Activated naive CD4-positive, alpha-beta T cell treated with anti-CD3 and anti-CD28 coated beads, Interleukin-2, amount 10 ng/mL, durations not matched to agents 7 days and 5 days (primary cell): ENCODE results near the gene PARD3.
"Not testable (repeated sequence)": the region's sequence is repeated elsewhere in the genome, so short reads cannot be mapped to it uniquely, and the experiment has no call there.

Source experiments
- CTCF ChIA-PET: fragments of 350-600 bp; sonication (Branson Sonifier 250); formaldehyde crosslinking; loops from one replicate; lab custom pipeline; 2021; ENCODE audit warnings: antibody characterized with exemption; lab: Charles Lee
- DNase-seq: peaks from one replicate; pipeline ENCODE4 v3.0.0-alpha.2; 2020
- H3K27ac Mint-ChIP-seq: one replicate; pipeline ENCODE4 v1.8.0; 2021; ENCODE audit warnings: mild to moderate bottlenecking, moderate library complexity, mixed read lengths
- H3K27me3 Mint-ChIP-seq: one replicate; pipeline ENCODE4 v1.8.0; 2021; ENCODE audit warnings: mild to moderate bottlenecking, mixed read lengths
- H3K36me3 Mint-ChIP-seq: one replicate; pipeline ENCODE4 v1.8.0; 2021; ENCODE audit warnings: mixed read lengths
- H3K4me1 Mint-ChIP-seq: one replicate; pipeline ENCODE4 v1.8.0; 2021; ENCODE audit warnings: mixed read lengths
- H3K4me3 Mint-ChIP-seq: one replicate; pipeline ENCODE4 v1.8.0; 2021; ENCODE audit warnings: mild to moderate bottlenecking, moderate library complexity, mixed read lengths
- H3K9me3 Mint-ChIP-seq: one replicate; pipeline ENCODE4 v1.8.0; 2021; ENCODE audit warnings: mixed read lengths

PARD3 gene

DNA sequence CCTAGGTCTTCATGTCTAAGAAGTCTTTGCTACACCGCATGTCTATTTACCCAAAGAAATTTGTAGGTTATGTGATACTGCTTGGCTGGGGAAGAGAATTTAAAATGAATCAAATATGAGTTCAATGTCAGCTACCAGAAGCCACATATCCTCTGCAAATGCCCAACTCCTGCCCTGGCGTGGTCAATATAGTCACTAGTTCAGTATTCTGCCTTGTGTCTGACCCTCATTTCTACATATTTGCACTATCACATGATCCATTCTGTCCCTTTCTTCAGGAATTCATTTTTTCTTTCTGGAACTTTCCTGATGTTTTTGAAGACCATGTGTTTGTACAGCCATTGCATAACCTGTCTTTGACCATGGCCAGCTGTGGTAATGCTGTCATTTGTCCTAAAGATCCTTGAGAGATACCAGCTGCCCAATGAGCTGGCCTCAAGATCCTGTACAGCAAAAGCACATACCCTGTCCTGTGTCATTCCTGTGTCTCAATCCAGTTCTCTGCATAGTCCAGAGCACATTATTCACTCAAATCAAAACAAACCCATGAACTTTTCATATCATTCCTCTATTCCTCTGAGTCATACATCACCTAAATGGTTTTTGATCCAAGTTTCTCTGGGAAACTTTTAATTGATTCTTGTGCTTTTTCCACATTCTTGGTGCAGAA lies 524.5 kb downstream of the PARD3 start:
- Mint-ChIP-seq H3K9me3 (no peaks in the 10 kb centered on the region), H3K4me1 (peaks cover 8% of the 10 kb centered on the region), H3K4me3 (no peak overlapping the region), H3K27me3 (no peaks in the 10 kb centered on the region), H3K36me3 (no peaks in the 10 kb centered on the region), H3K27ac (no peak overlapping the region)
- DNase-seq, result no peak
- CTCF ChIA-PET, result no interaction called here

DNA sequence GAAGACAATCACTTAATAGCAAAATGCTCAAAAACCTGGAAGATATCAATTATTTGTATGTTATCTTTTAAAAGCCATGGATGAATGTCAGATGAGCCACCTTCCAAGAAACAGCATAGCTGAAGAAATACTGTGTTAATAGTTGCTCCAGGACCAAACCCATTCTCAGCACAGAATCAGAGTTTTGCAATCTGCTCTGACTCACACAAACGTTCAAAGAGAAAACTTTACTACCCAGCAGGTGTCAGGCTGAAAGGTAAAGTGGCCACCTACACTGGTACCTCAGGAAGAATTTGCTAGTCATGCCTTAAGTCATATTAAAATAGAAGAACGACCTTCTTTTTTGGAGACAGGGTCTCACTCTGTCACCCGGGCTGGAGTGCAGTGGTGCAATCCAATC lies 526.5 kb downstream of the PARD3 start:
- CTCF ChIA-PET, result no interaction called here
- H3K9me3 Mint-ChIP-seq, result no peaks in the 10 kb centered on the region

GRCh38 chr10:34286136-34286739 lies 528.9 kb downstream of the PARD3 start:
- H3K36me3 Mint-ChIP-seq, result no peaks in the 10 kb centered on the region
- CTCF ChIA-PET, result no interaction called here
- peaks cover 3% of the 10 kb centered on the region for H3K27me3 Mint-ChIP-seq
- no peaks in the 10 kb centered on the region for H3K4me1 Mint-ChIP-seq
- DNase-seq, result no peak
- H3K4me3 Mint-ChIP-seq, result no peak overlapping the region
- no peak overlapping the region for H3K27ac Mint-ChIP-seq
- no peaks in the 10 kb centered on the region for H3K9me3 Mint-ChIP-seq

More for the DNA sequence above, 526.5 kb downstream of the PARD3 start:
- H3K4me1 Mint-ChIP-seq, result peaks cover 3% of the 10 kb centered on the region
- DNase-seq, result no peak
- H3K4me3 Mint-ChIP-seq, result no peak overlapping the region
- H3K27me3 Mint-ChIP-seq, result peaks cover 3% of the 10 kb centered on the region
- H3K27ac Mint-ChIP-seq, result no peak overlapping the region
- H3K36me3 Mint-ChIP-seq, result no peaks in the 10 kb centered on the region

DNA sequence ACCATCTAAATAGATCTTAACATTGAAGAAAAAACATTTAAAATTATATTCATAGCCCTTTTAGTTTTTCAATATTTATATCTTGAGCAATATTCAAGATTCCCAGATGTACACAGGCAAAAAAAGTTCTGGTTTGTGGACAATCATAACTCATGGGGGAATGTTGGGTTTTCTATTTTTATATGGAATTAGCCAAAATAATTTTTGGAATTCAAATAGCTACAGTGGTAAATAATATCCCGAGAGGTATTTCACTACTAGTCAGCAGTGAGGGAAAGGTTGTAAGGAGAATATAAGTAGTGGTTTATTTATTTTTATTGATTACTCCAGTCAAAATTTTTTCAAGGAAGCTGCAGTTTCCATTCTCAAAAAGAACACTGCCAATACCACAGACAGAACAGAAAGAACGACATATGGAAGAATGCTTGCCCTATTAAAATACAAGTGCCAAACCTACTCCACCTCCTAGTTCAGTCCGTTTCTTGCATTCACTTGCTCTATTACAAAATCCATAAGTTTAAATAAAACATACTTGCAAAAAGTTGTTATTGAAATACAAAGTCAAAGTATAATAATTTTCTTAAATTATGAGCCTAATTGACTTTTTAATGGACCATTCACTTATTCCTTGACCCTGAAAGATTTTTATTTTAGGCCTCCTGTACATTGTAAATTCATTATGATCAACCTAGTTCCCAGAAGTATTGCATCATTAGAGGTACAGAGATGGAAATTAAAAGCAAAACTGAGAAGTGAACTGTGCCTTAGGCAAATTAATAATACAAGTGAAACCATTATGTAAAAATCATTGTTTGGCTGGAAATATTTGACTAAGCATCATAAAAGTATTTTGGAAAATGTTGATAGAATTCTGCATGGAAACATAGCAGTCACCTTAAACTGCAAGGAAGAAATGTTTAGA lies 533.2 kb downstream of the PARD3 start:
- no peak for DNase-seq
- Mint-ChIP-seq H3K9me3 (no peaks in the 10 kb centered on the region), H3K4me3 (no peak overlapping the region), H3K27me3 (peaks cover 3% of the 10 kb centered on the region), H3K36me3 (no peaks in the 10 kb centered on the region), H3K4me1 (peaks cover 5% of the 10 kb centered on the region), H3K27ac (no peak overlapping the region)
- CTCF ChIA-PET, result no interaction called here

- Mint-ChIP-seq H3K36me3 (no peaks in the 10 kb centered on the region), H3K9me3 (no peaks in the 10 kb centered on the region), H3K27ac (no peak overlapping the region), H3K4me3 (no peak overlapping the region), H3K27me3 (peaks cover 3% of the 10 kb centered on the region), H3K4me1 (peaks cover 5% of the 10 kb centered on the region)
- CTCF ChIA-PET, result no interaction called here
- DNase-seq, result no peak
These were observed 534.3 kb downstream of the PARD3 start for GRCh38 chr10:34280599-34281374.

DNA sequence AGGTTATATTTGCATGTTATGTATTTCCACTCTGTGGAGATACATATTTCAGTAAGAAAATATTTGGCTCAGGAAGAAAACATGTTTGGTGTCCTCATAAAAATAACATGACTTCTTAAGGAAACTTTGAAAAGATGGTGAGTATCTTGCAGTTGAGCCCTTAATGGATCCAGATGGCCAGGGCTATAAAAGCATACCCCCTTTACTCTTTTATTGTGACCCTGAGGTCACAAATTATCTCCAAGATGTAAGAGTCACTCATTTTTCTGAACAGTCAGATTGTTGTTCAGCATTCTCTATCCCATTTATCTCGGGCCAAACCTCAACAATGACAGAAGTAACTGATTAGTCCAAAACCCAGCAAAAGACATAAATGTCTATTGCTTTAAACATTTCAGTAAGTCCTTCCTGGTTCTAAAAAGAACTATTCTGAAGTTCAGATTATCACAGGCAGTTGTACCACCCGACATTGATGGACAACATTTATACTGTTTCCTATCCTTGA lies 539.4 kb downstream of the PARD3 start:
- H3K27me3 Mint-ChIP-seq, result no peaks in the 10 kb centered on the region
- H3K4me1 Mint-ChIP-seq, result peaks cover 2% of the 10 kb centered on the region
- no peak overlapping the region for H3K27ac Mint-ChIP-seq
- CTCF ChIA-PET, result no interaction called here
- H3K4me3 Mint-ChIP-seq, result no peak overlapping the region
- no peaks in the 10 kb centered on the region for H3K9me3 Mint-ChIP-seq
- no peak for DNase-seq
- no peaks in the 10 kb centered on the region for H3K36me3 Mint-ChIP-seq

GRCh38 chr10:34274906-34275305 lies 540.2 kb downstream of the PARD3 start:
- CTCF ChIA-PET, result no interaction called here
- Mint-ChIP-seq H3K27ac (no peak overlapping the region), H3K4me1 (no peaks in the 10 kb centered on the region), H3K36me3 (no peaks in the 10 kb centered on the region), H3K9me3 (no peaks in the 10 kb centered on the region), H3K4me3 (no peak overlapping the region), H3K27me3 (no peaks in the 10 kb centered on the region)
- no peak for DNase-seq

DNA sequence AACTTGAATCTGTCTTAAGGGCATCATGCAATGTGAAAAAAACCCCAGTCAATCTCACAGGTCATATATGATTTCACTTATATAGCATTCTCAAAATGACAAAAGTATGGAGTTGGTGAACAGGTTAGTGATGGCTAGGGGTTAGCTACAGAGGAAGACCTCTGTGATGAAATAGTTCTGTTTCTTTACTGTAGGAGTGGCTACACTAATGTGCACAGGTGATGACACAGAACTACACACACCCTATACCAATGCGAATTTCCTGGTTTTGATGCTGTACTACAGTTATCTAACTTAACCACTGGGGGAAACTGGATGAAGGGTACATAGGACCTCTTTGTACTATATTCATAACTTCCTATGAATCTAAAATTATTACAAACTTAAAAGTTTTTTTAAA lies 541.8 kb downstream of the PARD3 start:
- Mint-ChIP-seq H3K4me3 (no peak overlapping the region), H3K27me3 (no peaks in the 10 kb centered on the region), H3K9me3 (no peaks in the 10 kb centered on the region), H3K36me3 (no peaks in the 10 kb centered on the region), H3K27ac (no peak overlapping the region), H3K4me1 (no peaks in the 10 kb centered on the region)
- no peak for DNase-seq
- CTCF ChIA-PET, result no interaction called here

DNA sequence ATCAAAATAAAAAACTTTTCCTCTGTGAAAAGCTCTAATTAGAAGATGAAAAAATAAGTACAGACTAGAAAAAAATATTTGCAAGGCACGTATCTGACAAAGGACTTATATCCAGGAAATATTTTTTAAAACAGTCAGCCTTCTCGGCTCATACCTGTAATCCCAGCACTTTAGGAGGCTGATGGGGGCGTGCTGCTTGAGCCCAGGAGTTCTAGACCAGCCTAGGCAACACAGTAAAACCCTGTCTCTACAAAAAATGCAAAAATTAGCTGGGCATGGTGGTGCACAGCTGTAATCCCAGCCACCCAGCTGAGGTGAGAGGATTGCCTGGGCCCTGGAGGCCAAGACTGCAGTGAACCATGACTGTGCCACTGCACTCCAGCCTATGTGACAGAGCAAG lies 542.8 kb downstream of the PARD3 start:
- H3K4me3 Mint-ChIP-seq, result no peak overlapping the region
- no peaks in the 10 kb centered on the region for H3K36me3 Mint-ChIP-seq
- no peaks in the 10 kb centered on the region for H3K9me3 Mint-ChIP-seq
- H3K27me3 Mint-ChIP-seq, result no peaks in the 10 kb centered on the region
- no peaks in the 10 kb centered on the region for H3K4me1 Mint-ChIP-seq
- no peak for DNase-seq
- CTCF ChIA-PET, result no interaction called here
- no peak overlapping the region for H3K27ac Mint-ChIP-seq

GRCh38 chr10:34268410-34268809 lies 546.7 kb downstream of the PARD3 start:
- not testable (repeated sequence) for H3K4me1 Mint-ChIP-seq, DNase-seq, H3K27ac Mint-ChIP-seq

DNA sequence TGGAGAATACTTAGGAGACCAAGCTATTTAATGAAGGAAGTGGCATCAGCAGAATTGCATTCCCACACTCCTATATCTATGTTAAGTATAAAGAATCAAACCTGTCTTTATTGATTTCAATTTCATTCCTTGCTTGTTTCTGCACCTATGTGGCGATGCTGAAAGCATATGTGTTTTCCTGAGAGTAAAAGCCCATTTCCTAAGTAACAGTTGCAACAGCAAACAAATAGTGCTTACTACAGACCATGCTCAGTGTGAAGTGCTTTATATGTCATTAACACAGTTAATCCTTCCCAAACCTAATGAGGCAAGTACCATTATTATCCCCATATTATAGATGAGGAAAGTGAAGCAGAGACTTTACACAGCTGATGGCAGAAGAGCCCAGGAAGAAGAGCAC lies 552.1 kb downstream of the PARD3 start:
- CTCF ChIA-PET, result no interaction called here
- no peaks in the 10 kb centered on the region for H3K4me1 Mint-ChIP-seq
- DNase-seq, result no peak
- no peak overlapping the region for H3K27ac Mint-ChIP-seq
- no peaks in the 10 kb centered on the region for H3K9me3 Mint-ChIP-seq
- no peaks in the 10 kb centered on the region for H3K36me3 Mint-ChIP-seq
- H3K4me3 Mint-ChIP-seq, result no peak overlapping the region
- no peaks in the 10 kb centered on the region for H3K27me3 Mint-ChIP-seq

More at GRCh38 chr10:34268410-34268809, 546.7 kb downstream of the PARD3 start:
- CTCF ChIA-PET, H3K9me3 Mint-ChIP-seq, H3K27me3 Mint-ChIP-seq, H3K36me3 Mint-ChIP-seq, H3K4me3 Mint-ChIP-seq: not testable (repeated sequence)

- no peaks in the 10 kb centered on the region for H3K36me3 Mint-ChIP-seq
- CTCF ChIA-PET, result no interaction called here
- DNase-seq, result no peak
- no peak overlapping the region for H3K4me3 Mint-ChIP-seq
- H3K27me3 Mint-ChIP-seq, result no peaks in the 10 kb centered on the region
- H3K9me3 Mint-ChIP-seq, result no peaks in the 10 kb centered on the region
- H3K27ac Mint-ChIP-seq, result no peak overlapping the region
- H3K4me1 Mint-ChIP-seq, result no peaks in the 10 kb centered on the region
These were observed 554.2 kb downstream of the PARD3 start for GRCh38 chr10:34260904-34261303.

GRCh38 chr10:34256216-34256615 lies 558.9 kb downstream of the PARD3 start:
- CTCF ChIA-PET, result no interaction called here
- Mint-ChIP-seq H3K4me3 (no peak overlapping the region), H3K4me1 (no peaks in the 10 kb centered on the region), H3K27ac (no peak overlapping the region), H3K36me3 (no peaks in the 10 kb centered on the region), H3K9me3 (no peaks in the 10 kb centered on the region), H3K27me3 (no peaks in the 10 kb centered on the region)
- DNase-seq, result no peak

DNA sequence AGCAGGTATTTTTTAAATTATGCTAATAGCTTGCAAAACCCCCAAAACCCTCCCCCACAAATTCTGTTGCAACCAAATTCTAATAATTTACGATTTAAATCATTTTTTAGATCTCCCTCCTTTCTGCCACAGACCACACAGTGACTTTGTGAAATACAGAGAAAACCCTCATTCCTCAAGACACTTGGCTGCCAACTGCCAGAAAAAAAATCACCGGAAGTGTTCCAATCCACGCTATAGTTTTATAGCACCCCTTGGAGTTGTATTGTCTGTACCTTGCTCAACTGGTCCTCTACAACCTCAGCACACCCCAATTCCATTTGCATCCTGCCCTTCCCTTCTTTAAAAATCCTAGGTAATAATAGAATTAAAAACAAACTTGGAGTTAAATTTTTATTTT lies 560.1 kb downstream of the PARD3 start:
- no peaks in the 10 kb centered on the region for H3K9me3 Mint-ChIP-seq
- DNase-seq, result no peak

More for the DNA sequence above, 560.1 kb downstream of the PARD3 start:
- no peak overlapping the region for H3K4me3 Mint-ChIP-seq
- CTCF ChIA-PET, result no interaction called here
- H3K27me3 Mint-ChIP-seq, result no peaks in the 10 kb centered on the region
- no peaks in the 10 kb centered on the region for H3K36me3 Mint-ChIP-seq
- H3K27ac Mint-ChIP-seq, result no peak overlapping the region
- H3K4me1 Mint-ChIP-seq, result no peaks in the 10 kb centered on the region
